Islet of Langerhans (tissue), 1 donor: ENCODE data around the gene NPIPA7.
"Not testable (repeated sequence)": the region's sequence is repeated elsewhere in the genome, so short reads cannot be mapped to it uniquely, and the experiment has no call there.

Source experiments
- FAIRE-seq: peaks from one replicate; lab custom pipeline; 2011; peaks lifted over from hg19 to GRCh38; lab: Jason Lieb, UNC

NPIPA7 gene

GRCh38 chr16:16378840-16379239 lies at the start of gene NPIPA7:
Gene NPIPA7, plus strand, starts transcription at chr16:16379140. Its CDS starts 105 bp downstream, at chr16:16379245.
- not testable (repeated sequence) for FAIRE-seq

- FAIRE-seq = not testable (repeated sequence)
These were observed 47.5 kb upstream of the NPIPA7 start for GRCh38 chr16:16331466-16331865.

DNA sequence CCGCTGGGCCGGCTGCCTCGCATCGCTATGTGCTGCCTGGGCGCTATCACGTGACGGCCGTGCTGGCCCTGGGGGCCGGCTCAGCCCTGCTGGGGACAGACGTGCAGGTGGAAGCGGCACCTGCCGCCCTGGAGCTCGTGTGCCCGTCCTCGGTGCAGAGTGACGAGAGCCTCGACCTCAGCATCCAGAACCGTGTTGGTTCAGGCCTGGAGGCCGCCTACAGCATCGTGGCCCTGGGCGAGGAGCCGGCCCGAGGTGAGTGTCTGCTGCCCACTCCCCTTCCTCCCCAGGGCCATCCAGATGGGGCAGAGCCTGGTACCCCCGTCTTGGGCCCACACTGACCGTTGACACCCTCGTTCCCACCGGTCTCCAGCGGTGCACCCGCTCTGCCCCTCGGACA lies 21.4 kb upstream of the NPIPA7 start:
- not testable (repeated sequence) for FAIRE-seq

GRCh38 chr16:16358539-16359240 lies 20.2 kb upstream of the NPIPA7 start:
- not testable (repeated sequence) for FAIRE-seq

DNA sequence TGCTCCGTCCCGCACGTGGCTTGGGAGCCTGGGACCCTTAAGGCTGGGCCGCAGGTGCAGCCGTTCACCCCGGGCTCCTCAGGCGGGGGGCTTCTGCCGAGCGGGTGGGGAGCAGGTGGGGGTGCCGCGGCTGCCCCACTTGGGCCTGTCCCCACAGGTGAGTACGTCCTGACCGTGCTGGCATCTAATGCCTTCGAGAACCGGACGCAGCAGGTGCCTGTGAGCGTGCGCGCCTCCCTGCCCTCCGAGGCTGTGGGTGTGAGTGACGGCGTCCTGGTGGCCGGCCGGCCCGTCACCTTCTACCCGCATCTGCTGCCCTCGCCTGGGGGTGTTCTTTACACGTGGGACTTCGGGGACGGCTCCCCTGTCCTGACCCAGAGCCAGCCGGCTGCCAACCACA lies 15.3 kb upstream of the NPIPA7 start:
- FAIRE-seq = not testable (repeated sequence)

DNA sequence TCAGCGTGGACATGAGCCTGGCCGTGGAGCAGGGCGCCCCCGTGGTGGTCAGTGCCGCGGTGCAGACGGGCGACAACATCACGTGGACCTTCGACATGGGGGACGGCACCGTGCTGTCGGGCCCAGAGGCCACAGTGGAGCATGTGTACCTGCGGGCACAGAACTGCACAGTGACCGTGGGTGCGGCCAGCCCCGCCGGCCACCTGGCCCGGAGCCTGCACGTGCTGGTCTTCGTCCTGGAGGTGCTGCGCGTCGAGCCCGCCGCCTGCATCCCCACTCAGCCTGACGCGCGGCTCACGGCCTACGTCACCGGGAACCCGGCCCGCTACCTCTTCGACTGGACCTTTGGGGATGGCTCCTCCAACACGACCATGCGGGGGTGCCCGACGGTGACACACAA lies 14.8 kb upstream of the NPIPA7 start:
- not testable (repeated sequence) for FAIRE-seq

DNA sequence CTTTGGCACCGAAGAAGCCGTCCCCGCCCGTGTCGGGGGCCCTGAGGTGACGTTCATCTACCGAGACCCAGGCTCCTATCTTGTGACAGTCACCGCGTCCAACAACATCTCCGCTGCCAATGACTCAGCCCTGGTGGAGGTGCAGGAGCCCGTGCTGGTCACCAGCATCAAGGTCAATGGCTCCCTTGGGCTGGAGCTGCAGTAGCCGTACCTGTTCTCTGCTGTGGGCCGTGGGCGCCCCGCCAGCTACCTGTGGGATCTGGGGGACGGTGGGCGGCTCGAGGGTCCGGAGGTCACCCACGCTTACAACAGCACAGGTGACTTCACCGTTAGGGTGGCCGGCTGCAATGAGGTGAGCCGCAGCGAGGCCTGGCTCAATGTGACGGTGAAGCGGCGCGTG lies 14.2 kb upstream of the NPIPA7 start:
- FAIRE-seq = not testable (repeated sequence)

GRCh38 chr16:16365319-16365718 lies 13.6 kb upstream of the NPIPA7 start:
- FAIRE-seq = not testable (repeated sequence)

- not testable (repeated sequence) for FAIRE-seq
These were observed 13.1 kb upstream of the NPIPA7 start for GRCh38 chr16:16365851-16366250.

GRCh38 chr16:16366552-16367284 lies 12.2 kb upstream of the NPIPA7 start:
- FAIRE-seq = not testable (repeated sequence)

- not testable (repeated sequence) for FAIRE-seq
These were observed 11.7 kb upstream of the NPIPA7 start for GRCh38 chr16:16367285-16367628.

GRCh38 chr16:16369081-16369856 lies 9.7 kb upstream of the NPIPA7 start:
- FAIRE-seq = not testable (repeated sequence)

DNA sequence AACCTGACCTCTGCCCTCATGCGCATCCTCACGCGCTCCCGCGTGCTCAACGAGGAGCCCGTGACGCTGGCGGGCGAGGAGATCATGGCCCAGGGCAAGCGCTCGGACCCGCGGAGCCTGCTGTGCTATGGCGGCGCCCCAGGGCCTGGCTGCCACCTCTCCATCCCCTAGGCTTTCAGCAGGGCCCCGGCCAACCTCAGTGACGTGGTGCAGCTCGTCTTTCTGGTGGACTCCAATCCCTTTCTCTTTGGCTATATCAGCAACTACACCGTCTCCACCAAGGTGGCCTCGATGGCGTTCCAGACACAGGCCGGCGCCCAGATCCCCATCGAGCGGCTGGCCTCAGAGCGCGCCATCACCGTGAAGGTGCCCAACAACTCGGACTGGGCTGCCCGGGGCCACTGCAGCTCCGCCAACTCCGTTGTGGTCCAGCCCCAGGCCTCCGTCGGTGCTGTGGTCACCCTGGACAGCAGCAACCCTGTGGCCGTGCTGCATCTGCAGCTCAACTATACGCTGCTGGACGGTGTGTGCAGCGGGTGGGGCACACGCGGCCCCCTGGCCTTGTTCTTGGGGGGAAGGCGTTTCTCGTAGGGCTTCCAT lies 7.7 kb upstream of the NPIPA7 start:
- FAIRE-seq = not testable (repeated sequence)

DNA sequence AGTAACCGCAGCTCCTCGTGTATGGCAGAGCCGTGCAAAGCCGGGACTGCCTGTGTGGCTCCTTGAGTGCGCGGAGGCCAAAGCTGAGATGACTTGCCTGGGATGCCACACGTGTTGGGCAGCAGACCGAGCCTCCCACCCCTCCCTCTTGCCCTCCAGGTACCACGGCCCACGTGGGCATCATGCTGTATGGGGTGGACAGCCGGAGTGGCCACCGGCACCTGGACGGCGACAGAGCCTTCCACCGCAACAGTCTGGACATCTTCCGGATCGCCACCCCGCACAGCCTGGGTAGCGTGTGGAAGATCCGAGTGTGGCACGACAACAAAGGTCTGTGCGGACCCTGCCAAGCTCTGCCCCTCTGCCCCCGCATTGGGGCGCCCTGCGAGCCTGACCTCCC lies 4.7 kb upstream of the NPIPA7 start:
- not testable (repeated sequence) for FAIRE-seq

- FAIRE-seq = not testable (repeated sequence)
These were observed 20.7 kb downstream of the NPIPA7 start for GRCh38 chr16:16399685-16400084.

DNA sequence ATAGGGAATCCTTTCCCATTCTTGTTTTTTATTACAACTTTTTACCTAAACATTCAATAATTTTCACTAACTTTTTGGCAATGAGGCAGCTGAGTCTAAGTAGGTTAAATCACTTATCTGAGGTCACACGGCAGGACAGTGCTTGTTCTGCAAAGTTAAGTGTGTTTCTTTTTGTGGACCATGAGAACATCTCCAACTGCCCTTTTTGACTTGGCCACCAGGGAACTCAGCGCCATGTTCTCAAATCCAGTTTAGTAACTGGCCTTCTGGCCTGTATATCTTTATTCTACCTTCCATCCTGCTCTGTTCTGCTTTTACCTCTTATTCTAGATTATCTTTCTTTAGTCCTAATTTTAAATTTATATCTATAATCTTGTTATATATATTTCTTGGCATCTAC lies 23.4 kb downstream of the NPIPA7 start:
- not testable (repeated sequence) for FAIRE-seq

DNA sequence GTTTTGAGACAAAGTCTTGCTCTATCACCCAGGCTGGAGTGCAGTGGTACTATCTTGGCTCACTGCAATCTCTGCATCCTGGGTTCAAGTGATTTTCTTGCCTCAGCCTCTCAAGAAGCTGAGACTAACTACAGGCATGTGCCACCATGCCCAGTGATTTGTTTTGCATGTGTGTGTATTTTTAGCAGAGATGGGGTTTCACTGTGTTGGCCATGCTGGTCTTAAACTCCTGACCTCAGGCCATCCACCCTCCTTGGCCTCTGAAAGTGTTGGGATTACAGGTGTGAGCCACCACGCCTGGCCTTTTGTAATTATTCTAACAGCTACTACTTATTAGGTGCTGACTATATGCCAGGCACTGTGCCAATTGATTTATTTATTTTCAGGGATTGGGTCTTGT lies 25.3 kb downstream of the NPIPA7 start:
- not testable (repeated sequence) for FAIRE-seq

GRCh38 chr16:16405421-16405820 lies 26.5 kb downstream of the NPIPA7 start:
- FAIRE-seq = not testable (repeated sequence)

DNA sequence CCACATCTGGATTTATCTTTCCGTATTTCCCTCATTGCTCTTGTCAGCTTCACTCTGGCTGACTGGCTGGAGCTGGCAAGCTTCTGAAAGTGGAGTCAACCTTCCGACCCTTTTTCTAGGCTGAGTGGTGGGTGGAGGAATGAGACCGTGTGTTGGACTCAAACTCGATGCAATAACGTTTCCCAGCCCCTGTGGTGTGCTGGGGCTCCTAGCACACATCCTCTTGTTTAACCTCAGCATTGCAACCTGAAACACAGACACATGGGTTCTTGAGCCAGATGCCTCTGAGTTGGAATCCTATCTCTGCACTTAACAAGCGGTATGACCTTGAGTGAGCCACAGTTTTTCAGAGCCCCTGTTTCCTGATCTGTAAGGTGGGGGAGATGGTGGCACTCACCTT lies 29.5 kb downstream of the NPIPA7 start:
- FAIRE-seq = not testable (repeated sequence)

GRCh38 chr16:16413773-16414172 lies 34.8 kb downstream of the NPIPA7 start:
- FAIRE-seq = not testable (repeated sequence)

- FAIRE-seq = not testable (repeated sequence)
These were observed 38.1 kb downstream of the NPIPA7 start for GRCh38 chr16:16417071-16417470.

DNA sequence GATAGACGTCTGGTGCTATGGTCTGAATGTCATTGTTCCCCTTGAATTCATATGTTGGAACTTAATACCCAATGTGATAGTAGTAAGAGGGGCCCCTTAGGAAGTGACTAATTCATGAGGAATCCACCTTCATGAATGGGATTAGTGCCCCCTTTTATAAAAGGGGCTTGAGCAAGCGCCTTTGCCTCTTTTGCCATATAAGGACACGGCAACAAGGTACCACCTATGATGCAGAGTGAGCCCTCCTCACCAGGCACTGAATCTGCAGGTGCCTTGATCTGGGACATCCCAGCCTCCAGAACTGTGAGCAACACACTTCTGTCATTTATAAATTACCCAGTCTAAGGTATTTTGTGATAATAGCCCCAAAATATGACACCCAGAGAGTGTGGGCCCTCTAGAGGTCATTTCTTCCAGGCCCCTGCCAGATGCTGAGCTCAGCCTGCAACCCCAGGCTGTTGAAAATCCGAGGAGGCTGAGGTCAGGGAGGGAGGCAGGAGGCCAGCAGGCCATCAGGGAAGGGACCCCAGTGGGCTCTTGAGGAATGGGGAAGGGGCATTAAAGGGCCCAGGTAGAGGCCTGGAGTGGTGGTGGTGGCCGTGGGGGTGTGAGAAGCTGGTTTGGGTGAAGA lies 39.1 kb downstream of the NPIPA7 start:
- not testable (repeated sequence) for FAIRE-seq
